ENCODE measurements around the gene JMJD7.

DNA sequence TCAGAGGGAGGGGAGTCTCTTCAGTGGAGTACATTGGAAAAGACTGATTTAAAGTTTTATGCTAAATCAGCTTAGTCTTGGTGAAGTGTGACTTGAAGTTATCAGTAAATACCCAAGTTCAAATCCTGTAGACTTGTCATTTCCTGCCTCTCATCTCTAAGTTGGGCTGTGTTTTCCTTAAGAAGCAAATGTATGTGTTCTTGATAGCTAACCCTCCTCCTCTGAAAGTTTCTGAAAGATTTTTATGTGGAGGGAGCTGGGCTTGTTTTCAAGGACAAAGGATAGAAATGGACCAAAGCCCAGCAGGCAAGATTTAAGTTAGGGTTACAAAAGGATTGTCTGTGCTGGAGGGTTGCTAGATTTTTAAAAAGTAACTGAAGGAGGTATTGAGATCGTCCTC, 49.4 kb upstream of the JMJD7 start:
- TF ChIP-seq, protein P1, sequence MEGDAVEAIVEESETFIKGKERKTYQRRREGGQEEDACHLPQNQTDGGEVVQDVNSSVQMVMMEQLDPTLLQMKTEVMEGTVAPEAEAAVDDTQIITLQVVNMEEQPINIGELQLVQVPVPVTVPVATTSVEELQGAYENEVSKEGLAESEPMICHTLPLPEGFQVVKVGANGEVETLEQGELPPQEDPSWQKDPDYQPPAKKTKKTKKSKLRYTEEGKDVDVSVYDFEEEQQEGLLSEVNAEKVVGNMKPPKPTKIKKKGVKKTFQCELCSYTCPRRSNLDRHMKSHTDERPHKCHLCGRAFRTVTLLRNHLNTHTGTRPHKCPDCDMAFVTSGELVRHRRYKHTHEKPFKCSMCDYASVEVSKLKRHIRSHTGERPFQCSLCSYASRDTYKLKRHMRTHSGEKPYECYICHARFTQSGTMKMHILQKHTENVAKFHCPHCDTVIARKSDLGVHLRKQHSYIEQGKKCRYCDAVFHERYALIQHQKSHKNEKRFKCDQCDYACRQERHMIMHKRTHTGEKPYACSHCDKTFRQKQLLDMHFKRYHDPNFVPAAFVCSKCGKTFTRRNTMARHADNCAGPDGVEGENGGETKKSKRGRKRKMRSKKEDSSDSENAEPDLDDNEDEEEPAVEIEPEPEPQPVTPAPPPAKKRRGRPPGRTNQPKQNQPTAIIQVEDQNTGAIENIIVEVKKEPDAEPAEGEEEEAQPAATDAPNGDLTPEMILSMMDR (conservative IDR thresholded peaks at IDR 0.05) = no peak
- TF ChIP-seq EZH2 (IDR thresholded peaks at IDR 0.05; ENCODE audit: low read depth) = no peak
